Body of pancreas (tissue), 4 donors: ENCODE data around the gene FOXB1. TPM values are rescaled to one million over a fixed set of nuclear protein-coding genes. Genes with fewer than 3 reads are reported as not detected.
A peak's percentile ranks its signal among the peaks of the same experiment; 100 is the strongest.

Experiments used
- ATAC-seq: fragments of 150-250 bp; one replicate; pipeline ENCODE4 v1.9.1; 2016
- DNase-seq, 4 donors: peaks; one replicate each; pipeline ENCODE4 v3.0.0-alpha.2; 2019
- H3K27ac ChIP-seq, 4 donors: fragments of 200-600 bp; sonication (generic); 1 replicate in 3 of 4; 2 replicates in 1 of 4; pipeline versions ENCODE4 v1.5.1 to v1.6.1; 2016 to 2019; ENCODE audit warnings: mild to moderate bottlenecking in 1 of 4, mixed read lengths in 1 of 4, moderate library complexity in 1 of 4
- H3K27me3 ChIP-seq, 2 donors: fragments of 200-600 bp; sonication (generic); one replicate each; pipeline ENCODE4 v1.6.0; 2016; ENCODE audit warnings: mild to moderate bottlenecking in 1 of 2
- H3K36me3 ChIP-seq, 2 donors: fragments of 200-600 bp; sonication (generic); replicated peaks in 1 of 2; 2 replicates each; pipeline ENCODE4 v1.5.1; 2016; ENCODE audit warnings: low read depth in 2 of 2; ENCODE audit not compliant: insufficient read depth in 1 of 2
- H3K4me1 ChIP-seq: fragments of 200-600 bp; sonication (generic); one replicate; pipeline ENCODE4 v1.6.0; 2016
- H3K4me3 ChIP-seq, 2 donors: fragments of 200-600 bp; sonication (generic); 1 replicate in 1 of 2; 2 replicates in 1 of 2; pipeline ENCODE4 v1.5.1; 2016 to 2019
- H3K9me3 ChIP-seq, 3 donors: fragments of 200-600 bp; sonication (generic); 1 replicate in 2 of 3; 2 replicates in 1 of 3; pipeline ENCODE4 v1.5.1; 2016
- POLR2A ChIP-seq, 3 donors: fragments of 450-650 bp; IDR thresholded peaks; one replicate each; pipeline ENCODE4 v1.6.1; 2016; ENCODE audit warnings: antibody characterized with exemption in 3 of 3, mild to moderate bottlenecking in 2 of 3
- WGBS, 2 donors: methylation state at CpG; one replicate each; pipeline ENCODE4 v1.1.5; 2017; 5-methylcytosine and 5-hydroxymethylcytosine counted together
- intact Hi-C: fragments of 100-400 bp; cut with DNase I; formaldehyde crosslinking; loops from one replicate; pipeline ENCODE4 v1.15.1; 2023
- total RNA-seq, 2 donors: library from RNA; depleted of rRNA; stranded (reverse); fragments of >200 nt; gene quantifications; one replicate each; pipeline ENCODE4 v1.1.0, GENCODE V29; 2016
- TF ChIP-seq, protein P1 (sequence below), 7 experiments: fragments of 450-650 bp in 4 of 7; fragments of 200-600 bp in 3 of 7; sonication (generic) in 3 of 7; IDR thresholded peaks; one replicate each; pipeline ENCODE4 v1.5.1; 2016 to 2019; ENCODE audit warnings: antibody characterized with exemption in 7 of 7

FOXB1 gene
- total RNA-seq, 2 donors from 2014 or later: not detected

DNA sequence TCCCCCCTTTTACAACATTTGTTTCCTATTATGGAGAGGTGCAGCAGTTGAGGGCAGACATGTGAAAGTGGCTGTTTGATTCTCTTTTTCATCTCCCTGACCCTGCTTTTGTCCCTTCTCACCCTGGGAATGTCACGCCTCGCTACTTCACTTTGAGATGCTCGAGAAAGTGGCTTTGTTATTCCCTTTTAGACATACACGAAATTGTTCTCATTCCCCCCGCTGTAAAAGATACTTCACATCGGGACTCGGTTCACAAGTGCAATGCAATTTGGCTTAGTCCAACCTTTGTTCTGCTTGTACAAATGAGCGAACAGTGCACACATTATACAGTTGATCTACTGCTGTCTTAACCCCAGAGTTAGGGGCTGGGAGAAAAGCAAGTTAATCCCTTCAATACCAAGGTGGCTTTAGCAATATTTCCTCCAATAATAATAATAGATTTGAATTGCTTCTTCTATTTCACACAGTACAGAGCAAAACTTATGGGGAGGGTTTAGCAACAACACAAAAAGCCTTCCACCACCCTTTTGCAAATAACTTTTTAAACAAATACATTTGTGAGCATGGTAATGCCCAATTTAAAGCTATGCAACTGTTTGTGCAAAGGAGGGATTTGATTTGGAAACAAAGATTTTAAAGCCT is 5.7 kb upstream of the FOXB1 start:
- TF ChIP-seq, protein P1, sequence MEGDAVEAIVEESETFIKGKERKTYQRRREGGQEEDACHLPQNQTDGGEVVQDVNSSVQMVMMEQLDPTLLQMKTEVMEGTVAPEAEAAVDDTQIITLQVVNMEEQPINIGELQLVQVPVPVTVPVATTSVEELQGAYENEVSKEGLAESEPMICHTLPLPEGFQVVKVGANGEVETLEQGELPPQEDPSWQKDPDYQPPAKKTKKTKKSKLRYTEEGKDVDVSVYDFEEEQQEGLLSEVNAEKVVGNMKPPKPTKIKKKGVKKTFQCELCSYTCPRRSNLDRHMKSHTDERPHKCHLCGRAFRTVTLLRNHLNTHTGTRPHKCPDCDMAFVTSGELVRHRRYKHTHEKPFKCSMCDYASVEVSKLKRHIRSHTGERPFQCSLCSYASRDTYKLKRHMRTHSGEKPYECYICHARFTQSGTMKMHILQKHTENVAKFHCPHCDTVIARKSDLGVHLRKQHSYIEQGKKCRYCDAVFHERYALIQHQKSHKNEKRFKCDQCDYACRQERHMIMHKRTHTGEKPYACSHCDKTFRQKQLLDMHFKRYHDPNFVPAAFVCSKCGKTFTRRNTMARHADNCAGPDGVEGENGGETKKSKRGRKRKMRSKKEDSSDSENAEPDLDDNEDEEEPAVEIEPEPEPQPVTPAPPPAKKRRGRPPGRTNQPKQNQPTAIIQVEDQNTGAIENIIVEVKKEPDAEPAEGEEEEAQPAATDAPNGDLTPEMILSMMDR (IDR thresholded peaks at IDR 0.05): no peak
- H3K27me3 ChIP-seq: peaks cover 4 to 80% of the 10 kb centered on the region in 2 donors
- H3K4me3 ChIP-seq: no peak overlapping the region
- peaks cover 19% of the 10 kb centered on the region for H3K4me1 ChIP-seq
- DNase-seq (no peak), ATAC-seq (no peak)
- no peak overlapping the region for H3K27ac ChIP-seq
- 11 to 12% methylated on average over 8 of the region's 8 CpGs for whole genome bisulfite sequencing, 2 donors
- no peaks in the 10 kb centered on the region for H3K9me3 ChIP-seq
- no peaks in the 10 kb centered on the region for H3K36me3 ChIP-seq
- intact Hi-C loops: no loop called here

DNA sequence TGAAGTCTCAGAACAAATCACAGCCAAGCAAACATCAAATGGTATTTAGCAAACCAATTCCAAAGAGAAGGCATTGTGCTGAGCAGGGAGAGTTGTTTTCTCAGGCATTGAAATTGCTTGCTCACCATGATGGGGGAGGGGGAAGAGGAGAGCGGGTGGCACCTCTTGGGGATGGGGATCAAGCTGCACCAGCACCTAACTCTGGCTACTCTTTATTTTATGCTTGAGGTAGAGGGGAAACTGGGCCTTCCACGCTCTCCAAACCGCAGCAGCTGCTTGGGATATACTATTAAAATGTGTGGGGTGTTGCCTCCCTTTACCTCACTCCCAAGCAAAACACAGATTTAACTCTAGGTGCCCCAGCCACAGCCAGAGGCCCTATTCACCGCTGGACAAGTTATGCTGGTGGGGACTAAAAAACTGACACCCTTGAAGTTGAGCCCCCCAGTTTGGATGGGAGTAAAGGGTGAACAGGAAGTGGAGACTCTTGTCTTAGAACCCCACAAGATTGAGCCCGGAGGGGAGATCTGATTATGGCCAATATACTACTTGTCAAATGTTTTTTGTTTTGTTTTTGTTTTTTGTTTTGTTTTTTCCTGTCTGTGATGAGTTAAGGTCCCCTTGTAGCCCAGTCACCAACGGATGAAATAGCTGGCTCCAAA is 5.0 kb upstream of the FOXB1 start:
- Histone ChIP-seq H3K4me3 (no peak overlapping the region), H3K27me3 (peaks cover 4 to 80% of the 10 kb centered on the region in 2 donors), H3K4me1 (peaks cover 25% of the 10 kb centered on the region), H3K27ac (no peak overlapping the region), H3K9me3 (no peaks in the 10 kb centered on the region), H3K36me3 (no peaks in the 10 kb centered on the region)
- WGBS, 2 donors: 8 to 16% methylated on average over 6 of the region's 6 CpGs
- TF ChIP-seq, protein P1 (IDR thresholded peaks at IDR 0.05): no peak
- TF ChIP-seq POLR2A (IDR thresholded peaks at IDR 0.05): no peak
- no peak for ATAC-seq
- no peak for DNase-seq
- intact Hi-C loops: no loop called here

DNA sequence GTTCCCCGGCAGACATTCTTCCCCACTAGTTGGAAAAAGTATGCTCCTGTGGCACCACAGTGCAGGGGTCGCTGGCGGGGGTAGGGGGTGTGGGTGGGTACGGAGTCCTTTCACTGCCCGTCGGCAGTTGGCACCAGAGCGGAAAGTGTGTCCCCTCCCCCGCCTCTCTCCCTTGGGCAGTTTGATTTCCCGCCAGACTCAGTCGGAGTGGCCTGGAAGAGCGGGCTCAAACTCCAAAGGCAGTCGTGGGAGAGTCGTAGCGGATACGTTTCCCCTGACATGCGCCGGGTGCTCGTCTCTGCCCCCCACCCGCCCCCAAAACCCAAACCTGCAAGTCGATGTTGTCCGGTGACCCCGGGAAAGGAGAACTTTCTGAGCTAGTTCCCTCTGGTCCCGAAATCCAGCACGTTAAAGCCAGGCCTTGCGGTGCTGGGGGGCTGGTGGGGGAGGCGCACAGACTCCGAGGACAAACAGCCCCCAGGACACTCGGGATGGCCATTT is 4.4 kb upstream of the FOXB1 start:
- WGBS, 2 donors: 5 to 12% methylated on average over 10 to 28 of the region's 28 CpGs
- Histone ChIP-seq H3K4me3 (no peak overlapping the region), H3K27me3 (peaks cover 4 to 80% of the 10 kb centered on the region in 2 donors), H3K4me1 (peaks cover 30% of the 10 kb centered on the region), H3K27ac (no peak overlapping the region), H3K9me3 (no peaks in the 10 kb centered on the region), H3K36me3 (no peaks in the 10 kb centered on the region)
- TF ChIP-seq, protein P1 (IDR thresholded peaks at IDR 0.05): no peak
- no peak for TF ChIP-seq POLR2A (IDR thresholded peaks at IDR 0.05)
- no peak for ATAC-seq
- no peak for DNase-seq
- intact Hi-C loops: no loop called here

DNA sequence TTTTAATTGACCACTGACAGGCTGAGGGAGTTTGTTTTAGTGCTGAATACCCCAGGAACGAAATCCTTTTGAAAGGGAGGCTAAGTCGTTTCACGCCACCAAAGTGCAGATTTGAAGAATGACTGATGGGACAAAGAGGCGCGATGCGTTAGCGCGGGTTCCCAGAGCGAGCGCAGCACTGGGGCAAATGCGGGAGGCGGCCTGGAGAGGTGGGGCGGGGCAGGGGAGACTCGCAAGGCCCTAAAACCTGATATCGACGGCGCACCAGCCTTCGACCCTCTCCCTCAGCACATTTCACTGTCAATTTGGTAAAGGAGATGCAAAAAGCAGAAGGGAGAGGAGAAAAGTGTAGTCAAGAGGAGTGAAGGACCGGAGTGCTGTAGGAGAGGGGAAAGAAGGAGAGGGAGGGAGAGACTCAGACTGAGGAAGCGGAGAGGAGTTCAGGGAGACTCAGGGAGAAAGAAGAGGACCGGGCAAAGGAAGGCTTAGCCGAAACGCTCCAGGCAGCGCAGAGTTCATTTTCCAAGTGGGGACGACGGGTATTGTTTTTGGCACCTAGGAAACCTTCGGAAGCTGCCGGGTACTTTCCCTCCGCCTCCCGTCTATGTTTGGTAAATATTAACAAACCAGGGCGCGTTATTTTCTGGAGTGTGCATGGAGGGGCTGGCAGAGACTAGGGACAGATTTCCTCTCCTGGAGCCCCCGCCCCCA is 3.8 kb upstream of the FOXB1 start:
- Histone ChIP-seq H3K4me1 (peaks cover 36% of the 10 kb centered on the region), H3K9me3 (no peaks in the 10 kb centered on the region), H3K27ac (no peak overlapping the region), H3K36me3 (no peaks in the 10 kb centered on the region), H3K27me3 (peaks cover 4 to 80% of the 10 kb centered on the region in 2 donors), H3K4me3 (no peak overlapping the region)
- no peak for DNase-seq
- TF ChIP-seq POLR2A (IDR thresholded peaks at IDR 0.05): no peak
- TF ChIP-seq, protein P1 (IDR thresholded peaks at IDR 0.05): peak in 1 of 7 experiments; percentile 16
- WGBS, 2 donors: 6 to 9% methylated on average over 31 to 33 of the region's 33 CpGs
- intact Hi-C loops: no loop called here
- no peak for ATAC-seq
